ENCODE results near the gene DMD.

DNA sequence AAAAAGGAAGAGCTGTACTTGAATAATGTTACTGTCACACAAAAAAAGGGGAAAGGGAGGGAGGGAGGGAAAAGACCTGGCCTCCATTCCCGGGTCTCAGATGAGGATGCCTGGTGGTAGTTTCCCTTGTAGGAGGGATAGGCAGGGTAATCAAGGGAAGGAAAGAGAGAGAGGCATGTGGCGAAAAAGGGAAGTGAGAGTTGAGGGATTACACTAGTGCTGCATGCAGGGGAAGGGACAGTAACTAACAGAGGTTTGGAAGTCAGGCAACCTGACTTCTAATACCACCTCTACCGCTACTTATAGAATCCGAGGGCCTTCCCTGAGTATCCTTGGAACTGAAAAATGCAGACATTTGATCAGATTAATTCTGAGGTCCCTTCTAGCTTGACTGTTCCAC, 1317.8 kb downstream of the DMD start:
- no peak for TF ChIP-seq CTCF (IDR thresholded peaks at IDR 0.05)
- TF ChIP-seq EZH2 (IDR thresholded peaks at IDR 0.05; ENCODE audit: borderline replicate concordance, insufficient read depth, low read depth, low read length, poor library complexity, severe bottlenecking) = no peak
